GM23248 (cell line): ENCODE results near the gene SLC6A4. TPM values are rescaled to one million over a fixed set of nuclear protein-coding genes. Genes with fewer than 3 reads are reported as not detected.

Source experiments
- DNase-seq: peaks from one replicate; pipeline ENCODE4 v3.0.0-alpha.2; 2015
- H2AFZ ChIP-seq: fragments of 200-600 bp; sonication (generic); 2 replicates; pipeline ENCODE4 v1.6.1; 2016; ENCODE audit warnings: antibody characterized with exemption
- H3F3A ChIP-seq: fragments of 200-600 bp; sonication (generic); 2 replicates; pipeline ENCODE4 v1.6.1; 2016; ENCODE audit warnings: mild to moderate bottlenecking, antibody characterized with exemption, mixed run types; ENCODE audit not compliant: insufficient read depth
- H3K27ac ChIP-seq: fragments of 200-600 bp; sonication (generic); 2 replicates; pipeline ENCODE4 v1.5.1; 2016; ENCODE audit warnings: mild to moderate bottlenecking
- H3K27me3 ChIP-seq: fragments of 200-600 bp; sonication (generic); replicated peaks from 2 replicates; pipeline ENCODE4 v1.6.1; 2016; ENCODE audit warnings: mild to moderate bottlenecking; ENCODE audit not compliant: insufficient read depth
- H3K36me3 ChIP-seq: fragments of 200-600 bp; sonication (generic); 2 replicates; pipeline ENCODE4 v1.6.1; 2016; ENCODE audit warnings: low read depth, mild to moderate bottlenecking
- H3K4me1 ChIP-seq: fragments of 200-600 bp; sonication (generic); 2 replicates; pipeline ENCODE4 v1.6.1; 2016; ENCODE audit warnings: mild to moderate bottlenecking; ENCODE audit not compliant: insufficient read depth
- H3K4me2 ChIP-seq: fragments of 200-600 bp; sonication (generic); one replicate; pipeline ENCODE4 v1.6.1; 2016; ENCODE audit warnings: mild to moderate bottlenecking; ENCODE audit not compliant: unreplicated experiment
- H3K4me3 ChIP-seq: fragments of 200-600 bp; sonication (generic); 2 replicates; pipeline ENCODE4 v1.5.1; 2016; ENCODE audit warnings: mild to moderate bottlenecking
- H3K79me2 ChIP-seq: fragments of 200-600 bp; sonication (generic); 2 replicates; pipeline ENCODE4 v1.6.1; 2016; ENCODE audit warnings: mild to moderate bottlenecking; ENCODE audit not compliant: insufficient read depth
- H3K9ac ChIP-seq: fragments of 200-600 bp; sonication (generic); 2 replicates; pipeline ENCODE4 v1.6.1; 2016; ENCODE audit warnings: mild to moderate bottlenecking
- H3K9me2 ChIP-seq: fragments of 200-600 bp; sonication (generic); 2 replicates; pipeline ENCODE4 v1.6.1; 2016; ENCODE audit warnings: mixed run types, mild to moderate bottlenecking, moderate library complexity; ENCODE audit not compliant: insufficient read depth
- H3K9me3 ChIP-seq: fragments of 200-600 bp; sonication (generic); one replicate; pipeline ENCODE4 v1.6.1; 2017; ENCODE audit warnings: low read depth
- H4K20me1 ChIP-seq: fragments of 200-600 bp; sonication (generic); 2 replicates; pipeline ENCODE4 v1.6.0; 2016; ENCODE audit not compliant: insufficient read depth
- EZH2 ChIP-seq: fragments of 200-600 bp; sonication (generic); IDR thresholded peaks from 2 replicates; pipeline ENCODE4 v1.6.1; 2018; ENCODE audit warnings: antibody characterized with exemption, mild to moderate bottlenecking; ENCODE audit not compliant: insufficient read depth, poor library complexity, severe bottlenecking
- EZH2phosphoT487 ChIP-seq: fragments of 200-600 bp; sonication (generic); IDR thresholded peaks from 2 replicates; pipeline ENCODE4 v1.6.1; 2018; ENCODE audit warnings: antibody characterized with exemption, moderate library complexity, mild to moderate bottlenecking, low read depth; ENCODE audit not compliant: insufficient read depth
- WGBS, 2 experiments: methylation state at CpG; one replicate each; pipeline ENCODE4 v1.1.6; 2015 to 2017; ENCODE audit warnings: low lambda C conversion rate in 2 of 2, low coverage in 1 of 2; ENCODE audit errors: missing lambda C conversion rate in 2 of 2; 5-methylcytosine and 5-hydroxymethylcytosine counted together
- in situ Hi-C: fragments of 300-500 bp; cut with MboI; formaldehyde crosslinking; loops from 2 replicates; pipeline ENCODE4 v1.15.0; 2020
- polyA plus RNA-seq: library from polyadenylated mRNA; unstranded; fragments of >200 nt; fragmentation: Nextera tagmentation; extraction: Ambion mirVana; gene quantifications from 2 replicates; pipeline ENCODE4 v1.2.1, GENCODE V29; 2016
- total RNA-seq: library from RNA; depleted of rRNA; stranded (reverse); fragments of >200 nt; shearing (Covaris generic); gene quantifications from 2 replicates; pipeline ENCODE4 v1.2.3, GENCODE V29; 2014

The SLC6A4 gene
- total and polyA plus RNA-seq, 2 experiments from 2014 or later: 0.03 TPM; not detected in 1

DNA sequence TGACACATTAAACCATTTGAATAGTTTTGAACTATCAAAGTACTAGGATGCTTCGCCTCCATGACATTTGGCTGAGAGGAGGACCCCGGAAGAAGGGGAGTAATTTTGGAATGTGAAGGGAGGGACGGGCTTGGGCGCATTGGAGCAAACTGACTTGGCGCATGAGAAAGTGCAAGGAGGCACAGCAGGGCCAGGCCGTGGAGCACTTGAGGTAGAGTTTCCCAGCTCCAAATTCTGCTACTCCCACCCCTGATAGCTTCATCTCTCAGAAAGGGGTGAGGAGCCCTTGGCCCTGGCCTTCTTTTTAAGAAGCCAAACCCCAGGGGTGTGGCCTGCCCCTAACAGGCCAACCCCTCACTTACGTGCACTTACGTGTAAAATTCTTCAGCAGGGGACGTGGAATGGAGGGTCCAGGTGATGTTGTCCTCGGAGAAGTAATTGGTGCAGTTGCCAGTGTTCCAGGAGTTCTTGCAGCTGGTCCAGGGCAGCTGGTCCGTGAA lies 17.7 kb downstream of the SLC6A4 start:
- H3K4me3 ChIP-seq: no peak overlapping the region
- in situ Hi-C loops: no loop called here
- no peaks in the 10 kb centered on the region for H4K20me1 ChIP-seq
- no peak overlapping the region for H3K4me2 ChIP-seq
- no peaks in the 10 kb centered on the region for H3K9me2 ChIP-seq
- H3K36me3 ChIP-seq: no peaks in the 10 kb centered on the region
- no peaks in the 10 kb centered on the region for H3K27me3 ChIP-seq
- no peak overlapping the region for H3K9ac ChIP-seq
- TF ChIP-seq EZH2 (no peak), EZH2phosphoT487 (no peak)
- no peaks in the 10 kb centered on the region for H3K9me3 ChIP-seq
- no peaks in the 10 kb centered on the region for H3F3A ChIP-seq
- WGBS, 2 experiments: 86 to 91% methylated on average over 11 of the region's 11 CpGs
- H2AFZ ChIP-seq: no peak overlapping the region
- H3K27ac ChIP-seq: no peak overlapping the region
- no peaks in the 10 kb centered on the region for H3K4me1 ChIP-seq
- DNase-seq: no peak
- no peaks in the 10 kb centered on the region for H3K79me2 ChIP-seq

DNA sequence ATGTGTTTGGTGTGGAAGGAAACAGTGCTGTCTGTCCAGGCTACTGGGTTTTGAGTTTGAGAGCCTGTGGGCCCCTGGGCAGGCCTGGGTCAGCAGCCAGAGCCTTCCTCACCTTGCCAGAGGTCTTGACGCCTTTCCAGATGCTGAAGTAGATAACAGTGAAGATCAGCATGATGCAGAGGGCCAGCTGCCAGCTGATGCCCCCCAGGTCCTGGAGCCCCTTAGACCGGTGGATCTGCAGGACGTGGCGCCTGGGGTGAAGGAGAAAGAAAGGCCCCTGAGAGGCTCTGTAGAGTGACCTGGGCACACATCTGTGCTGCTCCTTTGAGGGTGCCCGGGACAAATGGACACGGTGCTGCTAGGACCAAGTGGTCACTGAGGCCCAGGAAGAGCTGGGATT lies 18.4 kb downstream of the SLC6A4 start:
- no peaks in the 10 kb centered on the region for H3F3A ChIP-seq
- in situ Hi-C loops: no loop called here
- no peak overlapping the region for H3K4me2 ChIP-seq
- no peak overlapping the region for H3K9ac ChIP-seq
- no peak overlapping the region for H2AFZ ChIP-seq
- no peaks in the 10 kb centered on the region for H3K4me1 ChIP-seq
- H3K79me2 ChIP-seq: no peaks in the 10 kb centered on the region
- H3K27me3 ChIP-seq: no peaks in the 10 kb centered on the region
- DNase-seq: no peak
- no peaks in the 10 kb centered on the region for H3K9me3 ChIP-seq
- no peaks in the 10 kb centered on the region for H3K9me2 ChIP-seq
- H3K27ac ChIP-seq: no peak overlapping the region
- WGBS, 2 experiments: 87 to 89% methylated on average over 6 of the region's 6 CpGs
- H3K36me3 ChIP-seq: no peaks in the 10 kb centered on the region
- TF ChIP-seq EZH2phosphoT487 (no peak), EZH2 (no peak)
- H4K20me1 ChIP-seq: no peaks in the 10 kb centered on the region
- no peak overlapping the region for H3K4me3 ChIP-seq

DNA sequence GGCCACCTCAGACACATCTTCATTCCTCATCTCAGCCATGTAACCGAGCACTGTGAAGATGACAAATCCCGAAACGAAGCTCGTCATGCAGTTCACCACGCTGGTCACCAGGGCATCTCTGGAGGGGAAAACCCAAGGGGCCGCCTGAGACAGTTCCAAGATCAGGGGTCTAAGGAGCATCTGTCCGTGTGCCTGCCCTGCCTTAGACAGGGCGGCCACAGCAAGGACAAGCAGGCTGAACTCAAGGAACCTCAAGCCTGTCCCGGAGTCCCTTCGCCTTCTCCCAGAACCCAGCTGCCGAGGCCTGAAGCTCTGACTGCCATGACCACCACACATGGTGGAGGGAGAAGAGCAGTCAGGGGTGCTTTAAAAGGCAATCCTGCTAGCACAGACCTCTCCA lies 22.7 kb downstream of the SLC6A4 start:
- H3K79me2 ChIP-seq: no peaks in the 10 kb centered on the region
- H2AFZ ChIP-seq: no peak overlapping the region
- H3K9ac ChIP-seq: no peak overlapping the region
- DNase-seq: no peak
- WGBS, 2 experiments: 77 to 80% methylated on average over 11 of the region's 11 CpGs
- H3K4me3 ChIP-seq: no peak overlapping the region
- no peaks in the 10 kb centered on the region for H3K36me3 ChIP-seq
- no peaks in the 10 kb centered on the region for H3K9me2 ChIP-seq
- H3K27me3 ChIP-seq: no peaks in the 10 kb centered on the region
- no peak overlapping the region for H3K27ac ChIP-seq
- H3K4me2 ChIP-seq: no peak overlapping the region
- no peak for TF ChIP-seq EZH2
- no peak for TF ChIP-seq EZH2phosphoT487
- H3K4me1 ChIP-seq: no peaks in the 10 kb centered on the region
- H4K20me1 ChIP-seq: no peaks in the 10 kb centered on the region
- H3K9me3 ChIP-seq: no peaks in the 10 kb centered on the region
- in situ Hi-C loops: no loop called here
- H3F3A ChIP-seq: no peaks in the 10 kb centered on the region

DNA sequence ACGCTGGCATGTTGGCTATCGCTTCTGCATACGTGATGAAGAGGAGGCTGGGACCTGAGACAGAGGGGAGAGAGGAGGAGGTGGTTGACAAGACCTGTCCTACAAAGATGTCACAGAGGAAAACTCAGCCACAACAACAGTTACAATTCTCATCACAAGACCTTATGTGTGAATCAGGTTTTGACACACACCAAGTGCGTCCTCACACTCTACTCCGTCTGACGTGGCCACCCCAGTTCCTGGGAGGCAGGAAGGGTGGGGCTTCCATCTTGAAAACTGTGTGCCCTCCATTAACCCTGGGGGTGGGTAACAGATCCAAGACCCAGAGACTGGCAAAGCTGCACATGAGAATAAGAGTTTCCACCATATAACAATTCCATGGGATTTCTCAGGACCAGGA lies 24.1 kb downstream of the SLC6A4 start:
- Histone ChIP-seq H3K9me2 (no peaks in the 10 kb centered on the region), H2AFZ (no peak overlapping the region), H3K4me1 (no peaks in the 10 kb centered on the region), H3K4me2 (no peak overlapping the region), H3K9me3 (no peaks in the 10 kb centered on the region), H3K27me3 (no peaks in the 10 kb centered on the region), H3K27ac (no peak overlapping the region), H3K9ac (no peak overlapping the region), H3K4me3 (no peak overlapping the region), H3K79me2 (no peaks in the 10 kb centered on the region), H4K20me1 (no peaks in the 10 kb centered on the region), H3F3A (no peaks in the 10 kb centered on the region), H3K36me3 (no peaks in the 10 kb centered on the region)
- DNase-seq: no peak
- in situ Hi-C loops: no loop called here
- whole genome bisulfite sequencing, 2 experiments: 81 to 87% methylated on average over 6 of the region's 6 CpGs
- no peak for TF ChIP-seq EZH2
- TF ChIP-seq EZH2phosphoT487: no peak

DNA sequence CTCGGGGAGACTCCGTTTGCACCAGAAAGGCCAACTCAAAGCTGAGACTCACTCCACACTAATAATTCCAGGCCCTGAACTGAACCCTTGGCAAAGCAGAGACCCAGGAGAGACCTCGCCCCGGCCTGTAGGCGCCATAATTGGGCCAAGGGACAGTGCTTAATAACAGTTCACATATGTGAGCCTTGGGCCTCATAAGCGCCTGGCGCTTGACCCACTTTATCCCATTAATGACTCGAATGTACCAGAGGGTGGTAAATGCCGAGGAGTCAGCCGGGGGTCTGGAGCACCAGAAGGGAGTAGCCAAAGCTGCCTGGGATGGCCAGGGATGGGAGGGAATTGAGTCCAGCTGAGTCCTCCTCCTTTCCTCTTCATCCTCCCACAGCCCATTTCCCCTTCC lies 24.6 kb downstream of the SLC6A4 start:
- Histone ChIP-seq H3K4me3 (no peak overlapping the region), H3K9me2 (no peaks in the 10 kb centered on the region), H3K4me1 (no peaks in the 10 kb centered on the region), H3K27me3 (no peaks in the 10 kb centered on the region), H2AFZ (no peak overlapping the region), H3K36me3 (no peaks in the 10 kb centered on the region), H3K9ac (no peak overlapping the region), H4K20me1 (no peaks in the 10 kb centered on the region), H3K27ac (no peak overlapping the region), H3F3A (no peaks in the 10 kb centered on the region), H3K4me2 (no peak overlapping the region), H3K79me2 (no peaks in the 10 kb centered on the region), H3K9me3 (no peaks in the 10 kb centered on the region)
- WGBS, 2 experiments: 85 to 89% methylated on average over 10 of the region's 10 CpGs
- in situ Hi-C loops: no loop called here
- DNase-seq: no peak
- TF ChIP-seq EZH2phosphoT487 (no peak), EZH2 (no peak)
